ENCODE measurements around the gene BATF2. TPM values are rescaled to one million over a fixed set of nuclear protein-coding genes. Genes with fewer than 3 reads are reported as not detected.

BATF2 gene
- total RNA-seq, 1 experiment from 2014 or later: 0.46 TPM

- Histone ChIP-seq H3K4me3 (no peak overlapping the region), H2AFZ (no peak overlapping the region), H3K27ac (peak overlapping the region; percentile 95), H4K20me1 (ENCODE audit: insufficient read depth) (no peaks in the 10 kb centered on the region), H3K79me2 (ENCODE audit: low read depth) (no peaks in the 10 kb centered on the region), H3K36me3 (ENCODE audit: low read depth) (no peaks in the 10 kb centered on the region), H3K4me2 (peak overlapping the region; percentile 37), H3K9me2 (ENCODE audit: insufficient read depth) (no peaks in the 10 kb centered on the region), H3K27me3 (ENCODE audit: insufficient read depth, low read depth) (no peaks in the 10 kb centered on the region), H3K4me1 (replicated peaks; ENCODE audit: insufficient read depth) (peaks cover 26% of the 10 kb centered on the region), H3K9me3 (ENCODE audit: insufficient read depth, low read depth) (no peaks in the 10 kb centered on the region), H3F3A (ENCODE audit: insufficient read depth, low read depth) (peaks cover 28% of the 10 kb centered on the region)
- ChIA-PET POLR2A (ENCODE audit: unreplicated experiment) (interaction anchor here (0.7 kb wide), 2 partner anchors 183 to 453 kb away, joined by 13 to 16 read pairs; partner anchors contain the start of gene NEAT1), CTCF (no interaction called here)
- BruUV-seq (replicated peaks): no TSS peak
- TF ChIP-seq EZH2 (IDR thresholded peaks at IDR 0.05; ENCODE audit: low read depth): no peak
- TF ChIP-seq, protein P1, sequence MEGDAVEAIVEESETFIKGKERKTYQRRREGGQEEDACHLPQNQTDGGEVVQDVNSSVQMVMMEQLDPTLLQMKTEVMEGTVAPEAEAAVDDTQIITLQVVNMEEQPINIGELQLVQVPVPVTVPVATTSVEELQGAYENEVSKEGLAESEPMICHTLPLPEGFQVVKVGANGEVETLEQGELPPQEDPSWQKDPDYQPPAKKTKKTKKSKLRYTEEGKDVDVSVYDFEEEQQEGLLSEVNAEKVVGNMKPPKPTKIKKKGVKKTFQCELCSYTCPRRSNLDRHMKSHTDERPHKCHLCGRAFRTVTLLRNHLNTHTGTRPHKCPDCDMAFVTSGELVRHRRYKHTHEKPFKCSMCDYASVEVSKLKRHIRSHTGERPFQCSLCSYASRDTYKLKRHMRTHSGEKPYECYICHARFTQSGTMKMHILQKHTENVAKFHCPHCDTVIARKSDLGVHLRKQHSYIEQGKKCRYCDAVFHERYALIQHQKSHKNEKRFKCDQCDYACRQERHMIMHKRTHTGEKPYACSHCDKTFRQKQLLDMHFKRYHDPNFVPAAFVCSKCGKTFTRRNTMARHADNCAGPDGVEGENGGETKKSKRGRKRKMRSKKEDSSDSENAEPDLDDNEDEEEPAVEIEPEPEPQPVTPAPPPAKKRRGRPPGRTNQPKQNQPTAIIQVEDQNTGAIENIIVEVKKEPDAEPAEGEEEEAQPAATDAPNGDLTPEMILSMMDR (conservative IDR thresholded peaks at IDR 0.05): no peak
- DNase-seq: peak; percentile 19 to 98
- intact Hi-C loops (cut with micrococcal nuclease; ENCODE audit: unreplicated experiment): no loop called here
These were observed 27.6 kb downstream of the BATF2 start for GRCh38 chr11:64969209-64969608.

GRCh38 chr11:64967375-64967774, 29.4 kb downstream of the BATF2 start:
- Histone ChIP-seq H3K9me2 (ENCODE audit: insufficient read depth) (no peaks in the 10 kb centered on the region), H3K27me3 (ENCODE audit: insufficient read depth, low read depth) (no peaks in the 10 kb centered on the region), H2AFZ (no peak overlapping the region), H4K20me1 (ENCODE audit: insufficient read depth) (no peaks in the 10 kb centered on the region), H3F3A (ENCODE audit: insufficient read depth, low read depth) (peaks cover 26% of the 10 kb centered on the region), H3K4me1 (replicated peaks; ENCODE audit: insufficient read depth) (peaks cover 26% of the 10 kb centered on the region), H3K79me2 (ENCODE audit: low read depth) (no peaks in the 10 kb centered on the region), H3K9me3 (ENCODE audit: insufficient read depth, low read depth) (no peaks in the 10 kb centered on the region), H3K4me3 (no peak overlapping the region), H3K4me2 (no peak overlapping the region), H3K36me3 (ENCODE audit: low read depth) (no peaks in the 10 kb centered on the region), H3K27ac (no peak overlapping the region)
- intact Hi-C loops (cut with micrococcal nuclease; ENCODE audit: unreplicated experiment): no loop called here
- no TSS peak for BruUV-seq (replicated peaks)
- ChIA-PET POLR2A (ENCODE audit: unreplicated experiment) (no interaction called here), CTCF (no interaction called here)
- DNase-seq: no peak
- TF ChIP-seq, protein P1 (conservative IDR thresholded peaks at IDR 0.05): no peak

- no peak overlapping the region for H3K4me3 ChIP-seq
- intact Hi-C loops (cut with micrococcal nuclease; ENCODE audit: unreplicated experiment): no loop called here
- H3K4me1 ChIP-seq (replicated peaks; ENCODE audit: insufficient read depth): no peaks in the 10 kb centered on the region
- 0 out of 2 replicates have a peak, but pooled peaks cover 3% of the 10 kb centered on the region for H3F3A ChIP-seq (ENCODE audit: insufficient read depth, low read depth)
- no peaks in the 10 kb centered on the region for H3K79me2 ChIP-seq (ENCODE audit: low read depth)
- POLR2A ChIA-PET (ENCODE audit: unreplicated experiment): no interaction called here
- H4K20me1 ChIP-seq (ENCODE audit: insufficient read depth): no peaks in the 10 kb centered on the region
- CTCF ChIA-PET: no interaction called here
- H3K9me2 ChIP-seq (ENCODE audit: insufficient read depth): no peaks in the 10 kb centered on the region
- H3K36me3 ChIP-seq (ENCODE audit: low read depth): no peaks in the 10 kb centered on the region
- no peak for TF ChIP-seq EZH2 (IDR thresholded peaks at IDR 0.05; ENCODE audit: low read depth)
- TF ChIP-seq, protein P1 (conservative IDR thresholded peaks at IDR 0.05): no peak
- DNase-seq: no peak
- no peak overlapping the region for H3K27ac ChIP-seq
- H3K4me2 ChIP-seq: no peak overlapping the region
- no peaks in the 10 kb centered on the region for H3K9me3 ChIP-seq (ENCODE audit: insufficient read depth, low read depth)
- H2AFZ ChIP-seq: no peak overlapping the region
- H3K27me3 ChIP-seq (ENCODE audit: insufficient read depth, low read depth): no peaks in the 10 kb centered on the region
- no TSS peak for BruUV-seq (replicated peaks)
These were observed 33.6 kb downstream of the BATF2 start for GRCh38 chr11:64963072-64963631.

Data from PC-9 (cell line).